ENCODE data around the gene APBB2.
"Not testable (repeated sequence)": the region's sequence is repeated elsewhere in the genome, so short reads cannot be mapped to it uniquely, and the experiment has no call there.

Gene APBB2

GRCh38 chr4:40923316-40924095 lies 290.8 kb downstream of the APBB2 start:
- TF ChIP-seq CTCF (IDR thresholded peaks at IDR 0.05; ENCODE audit: low read depth, low read length) (no peak), POLR2A (IDR thresholded peaks at IDR 0.05; ENCODE audit: extremely low read depth, insufficient read length) (no peak), MYC (IDR thresholded peaks at IDR 0.05; ENCODE audit: low read depth, low read length) (no peak), MAX (IDR thresholded peaks at IDR 0.05; ENCODE audit: low read depth, low read length) (no peak)
- DNase-seq (ENCODE audit: low read depth): no peak
- H3K4me3 ChIP-seq (ENCODE audit: low read depth, low read length): no peak overlapping the region

GRCh38 chr4:40919976-40920375 lies 294.4 kb downstream of the APBB2 start:
- DNase-seq (ENCODE audit: low read depth): not testable (repeated sequence)

GRCh38 chr4:40918330-40918729 lies 296.0 kb downstream of the APBB2 start:
- no peak for TF ChIP-seq POLR2A (IDR thresholded peaks at IDR 0.05; ENCODE audit: extremely low read depth, insufficient read length)
- TF ChIP-seq CTCF (IDR thresholded peaks at IDR 0.05; ENCODE audit: low read depth, low read length): no peak
- no peak for TF ChIP-seq MAX (IDR thresholded peaks at IDR 0.05; ENCODE audit: low read depth, low read length)
- no peak for TF ChIP-seq MYC (IDR thresholded peaks at IDR 0.05; ENCODE audit: low read depth, low read length)
- DNase-seq (ENCODE audit: low read depth): no peak
- no peak overlapping the region for H3K4me3 ChIP-seq (ENCODE audit: low read depth, low read length)

More at GRCh38 chr4:40919976-40920375, 294.4 kb downstream of the APBB2 start:
- not testable (repeated sequence) for H3K4me3 ChIP-seq (ENCODE audit: low read depth, low read length)

GRCh38 chr4:40916880-40917279 lies 297.5 kb downstream of the APBB2 start:
- DNase-seq (ENCODE audit: low read depth): peak; percentile 81
- H3K4me3 ChIP-seq (ENCODE audit: low read depth, low read length): no peak overlapping the region
- TF ChIP-seq MAX (IDR thresholded peaks at IDR 0.05; ENCODE audit: low read depth, low read length) (no peak), CTCF (IDR thresholded peaks at IDR 0.05; ENCODE audit: low read depth, low read length) (peak; percentile 82), POLR2A (IDR thresholded peaks at IDR 0.05; ENCODE audit: extremely low read depth, insufficient read length) (no peak), MYC (IDR thresholded peaks at IDR 0.05; ENCODE audit: low read depth, low read length) (no peak)

- TF ChIP-seq MAX (IDR thresholded peaks at IDR 0.05; ENCODE audit: low read depth, low read length) (no peak), MYC (IDR thresholded peaks at IDR 0.05; ENCODE audit: low read depth, low read length) (no peak)
- no peak overlapping the region for H3K4me3 ChIP-seq (ENCODE audit: low read depth, low read length)
- no peak for DNase-seq (ENCODE audit: low read depth)
These were observed 298.2 kb downstream of the APBB2 start for GRCh38 chr4:40916218-40916555.

- no peak for TF ChIP-seq MAX (IDR thresholded peaks at IDR 0.05; ENCODE audit: low read depth, low read length)
- no peak for TF ChIP-seq POLR2A (IDR thresholded peaks at IDR 0.05; ENCODE audit: extremely low read depth, insufficient read length)
- TF ChIP-seq MYC (IDR thresholded peaks at IDR 0.05; ENCODE audit: low read depth, low read length): no peak
- no peak for TF ChIP-seq CTCF (IDR thresholded peaks at IDR 0.05; ENCODE audit: low read depth, low read length)
- no peak for DNase-seq (ENCODE audit: low read depth)
- H3K4me3 ChIP-seq (ENCODE audit: low read depth, low read length): no peak overlapping the region
These were observed 298.8 kb downstream of the APBB2 start for GRCh38 chr4:40915318-40916217.

All from NB4 (cell line).